CD4-positive, alpha-beta T cell treated with Interleukin-6 for 4 hours (primary cell): Measurements from ENCODE around the gene PRICKLE2.

Source experiments
- DNase-seq: peaks from one replicate; pipeline ENCODE4 v3.0.0-alpha.2; 2020; ENCODE audit warnings: mixed read lengths

Gene PRICKLE2

GRCh38 chr3:64218329-64218728 lies 6.9 kb downstream of the PRICKLE2 start:
- no peak for DNase-seq

GRCh38 chr3:64216274-64217147 lies 8.8 kb downstream of the PRICKLE2 start:
- no peak for DNase-seq

- DNase-seq: no peak
These were observed 9.7 kb downstream of the PRICKLE2 start for GRCh38 chr3:64215559-64215958.

- DNase-seq: no peak
These were observed 10.2 kb downstream of the PRICKLE2 start for GRCh38 chr3:64215103-64215502.

- DNase-seq: no peak
These were observed 10.8 kb downstream of the PRICKLE2 start for GRCh38 chr3:64214381-64215018.

GRCh38 chr3:64213962-64214379 lies 11.3 kb downstream of the PRICKLE2 start:
- no peak for DNase-seq

- DNase-seq: no peak
These were observed 11.9 kb downstream of the PRICKLE2 start for GRCh38 chr3:64213224-64213878.

GRCh38 chr3:64209866-64210621 lies 15.2 kb downstream of the PRICKLE2 start:
- DNase-seq: no peak

- DNase-seq: no peak
These were observed 17.8 kb downstream of the PRICKLE2 start for GRCh38 chr3:64207289-64208080.

GRCh38 chr3:64203969-64204908 lies 21.0 kb downstream of the PRICKLE2 start:
- no peak for DNase-seq

GRCh38 chr3:64203216-64203615 lies 22.1 kb downstream of the PRICKLE2 start:
- no peak for DNase-seq

- DNase-seq: no peak
These were observed 25.3 kb downstream of the PRICKLE2 start for GRCh38 chr3:64199932-64200331.

GRCh38 chr3:64196236-64196929 lies 28.9 kb downstream of the PRICKLE2 start:
- no peak for DNase-seq

GRCh38 chr3:64195789-64196188 lies 29.5 kb downstream of the PRICKLE2 start:
- DNase-seq: no peak

GRCh38 chr3:64191822-64192221 lies 33.4 kb downstream of the PRICKLE2 start:
- no peak for DNase-seq

GRCh38 chr3:64190517-64191515 lies 34.5 kb downstream of the PRICKLE2 start:
- DNase-seq: no peak

- no peak for DNase-seq
These were observed 36.3 kb downstream of the PRICKLE2 start for GRCh38 chr3:64188810-64189560.
